ACHN (cell line): Measurements from ENCODE around the gene CEACAM1.
"Not testable (repeated sequence)": the region's sequence is repeated elsewhere in the genome, so short reads cannot be mapped to it uniquely, and the experiment has no call there.

Experiments
- DNase-seq: peaks from one replicate; pipeline ENCODE4 v3.0.0-alpha.2; 2015
- in situ Hi-C: cut with HindIII; loops from 2 replicates; pipeline ENCODE4 v1.10.0; 2017; ENCODE audit warnings: low sequenced_read_pairs, low pct_ligation_motif_present, low pct_unique_long_range_greater_than_20kb

CEACAM1 gene

DNA sequence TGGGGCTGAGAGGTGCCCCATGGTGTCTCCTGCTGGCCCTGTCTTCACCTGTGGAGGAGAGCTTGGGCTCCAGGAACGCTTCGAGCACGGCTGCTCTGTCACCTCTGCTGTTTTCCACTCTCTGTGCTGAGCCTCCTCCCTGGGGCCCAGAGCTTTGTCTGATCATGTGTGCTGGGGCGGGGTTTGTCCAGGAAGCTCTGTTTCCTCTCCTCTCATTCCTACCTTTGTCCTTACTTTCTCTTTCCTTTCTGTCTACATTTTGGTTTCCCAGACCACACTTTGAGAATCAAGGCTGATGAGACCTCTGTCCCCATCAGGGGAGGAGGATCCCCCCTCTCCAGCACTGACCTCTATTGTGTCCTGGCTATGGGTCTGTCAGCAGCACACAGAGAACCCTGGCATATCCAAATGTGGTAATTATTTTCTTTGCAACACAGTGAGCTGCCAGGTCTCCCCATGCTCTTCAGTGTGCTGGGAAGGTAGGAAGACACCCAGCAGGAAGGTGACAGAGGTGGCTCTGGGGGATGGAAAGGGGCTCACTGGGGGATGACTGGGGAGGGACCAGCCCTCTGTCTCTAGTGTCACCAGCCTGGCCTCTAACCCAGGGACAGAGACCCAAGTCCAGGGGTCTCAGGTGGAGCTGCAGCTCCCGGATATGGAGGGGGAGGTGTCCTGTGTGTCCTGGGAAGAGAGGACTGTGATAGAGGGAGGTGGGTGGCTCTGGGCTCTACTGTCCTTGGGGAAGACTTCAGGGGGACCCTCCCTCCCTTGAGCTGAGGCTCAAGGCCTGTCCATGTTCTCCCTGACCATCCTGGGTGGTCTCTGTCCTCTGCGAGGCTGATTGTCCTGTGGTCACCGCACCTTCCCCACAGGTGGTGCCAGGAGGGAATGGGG, at the start of gene CEACAM1:
CEACAM1 (minus strand) TSS at position 128 of the 894 bp plus-strand sequence; CDS start at position 21, 107 bp downstream.
- in situ Hi-C loops, result no loop called here
- DNase-seq, result peak; percentile 8

DNA sequence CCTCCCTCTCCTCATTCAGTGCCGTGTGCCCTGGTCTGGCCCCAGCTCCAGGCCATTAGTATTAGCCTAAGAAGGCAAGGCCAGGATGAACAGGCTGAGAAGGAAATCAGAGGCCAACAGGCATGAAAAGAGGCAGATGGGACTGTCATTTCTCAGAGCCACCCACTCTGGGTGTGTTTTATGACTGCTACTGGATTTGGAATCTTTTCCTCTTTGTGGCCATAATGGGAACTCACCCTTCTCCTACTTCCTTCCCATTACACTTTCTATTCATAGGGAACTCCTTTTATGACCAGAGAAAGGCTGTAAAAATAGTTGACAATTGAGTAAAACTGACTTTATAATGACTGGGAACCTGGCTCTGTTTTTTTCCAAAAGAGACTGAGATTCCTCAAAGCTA, 48.7 kb upstream of the CEACAM1 start:
- in situ Hi-C loops, result no loop called here
- DNase-seq, result no peak

DNA sequence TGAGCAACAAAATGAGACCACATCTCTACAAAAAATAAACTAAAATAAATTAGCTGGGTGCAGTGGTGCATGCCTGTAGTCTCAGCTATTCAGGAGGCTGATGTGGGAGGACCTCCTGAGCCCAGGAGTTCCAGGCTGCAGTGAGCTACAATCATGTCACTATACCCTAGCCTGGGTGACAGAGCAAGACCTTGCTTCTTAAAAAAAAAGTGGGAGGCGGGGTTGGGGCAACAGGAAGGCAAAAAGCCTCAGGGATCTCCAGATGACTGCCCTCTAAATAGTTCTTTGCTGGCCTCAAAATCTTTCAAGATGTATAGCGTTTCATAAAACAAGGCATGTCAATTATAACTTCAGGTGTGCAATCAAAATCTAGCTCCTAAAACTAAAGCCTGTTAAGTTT, 48.0 kb upstream of the CEACAM1 start:
- in situ Hi-C loops, result no loop called here
- no peak for DNase-seq

DNA sequence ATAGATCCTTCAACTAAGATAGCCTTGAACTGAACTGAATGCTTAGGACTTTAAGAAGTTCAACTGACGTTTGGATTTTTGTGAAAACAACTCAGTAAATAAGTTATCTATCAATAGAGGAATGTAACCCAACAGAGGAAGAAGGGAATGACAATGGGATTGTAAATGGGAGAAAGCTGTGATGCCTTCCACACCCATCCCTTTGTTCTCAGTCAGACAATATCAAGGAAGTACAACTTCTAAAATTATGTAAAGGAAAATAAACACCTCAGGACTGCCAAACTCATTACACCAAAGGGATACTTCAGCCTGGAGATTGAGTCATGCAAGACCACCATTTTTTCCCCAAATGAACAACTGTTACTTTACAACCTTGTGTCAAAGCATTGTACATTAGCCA, 45.4 kb upstream of the CEACAM1 start:
- no peak for DNase-seq
- in situ Hi-C loops, result no loop called here

DNA sequence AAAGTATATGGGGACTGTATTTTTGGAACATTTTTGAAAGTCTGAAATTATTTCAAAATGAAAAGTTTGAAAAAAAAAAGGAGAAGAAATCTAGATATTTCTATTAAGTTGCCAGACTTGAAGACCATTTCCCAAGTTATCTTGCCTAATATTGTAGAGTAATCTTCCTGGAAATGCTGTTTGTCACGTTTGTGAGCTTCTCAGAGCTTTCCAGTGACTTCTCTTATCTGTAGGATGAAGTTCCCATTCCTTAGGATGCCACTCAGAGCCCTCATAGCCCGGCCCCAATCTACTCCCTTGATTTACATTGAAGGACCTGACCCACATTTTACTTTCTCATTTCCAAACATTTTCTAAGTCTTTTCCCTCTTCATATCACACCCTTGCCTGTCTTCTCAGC, 42.8 kb upstream of the CEACAM1 start:
- DNase-seq, result no peak
- in situ Hi-C loops, result no loop called here

DNA sequence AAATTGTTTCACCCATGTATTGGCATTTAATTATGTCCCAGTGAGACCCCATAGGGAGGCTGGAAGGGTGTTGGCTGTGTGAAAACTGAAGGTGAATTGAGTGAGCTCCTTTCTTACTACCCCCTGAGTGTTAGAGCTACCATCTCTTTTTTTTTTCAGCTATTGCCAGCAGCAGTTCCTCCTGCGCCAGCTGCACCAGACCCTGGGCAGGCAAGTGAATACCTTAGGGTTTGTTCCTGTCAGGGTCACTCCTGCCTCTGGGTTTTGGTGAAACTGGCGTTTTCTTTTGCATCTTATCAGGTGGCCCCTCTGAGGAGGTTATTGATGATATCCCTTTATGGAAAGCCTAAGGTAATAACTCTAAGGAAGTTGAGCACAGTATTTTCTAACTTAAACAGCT, 40.9 kb upstream of the CEACAM1 start:
- DNase-seq, result no peak
- in situ Hi-C loops, result no loop called here

DNA sequence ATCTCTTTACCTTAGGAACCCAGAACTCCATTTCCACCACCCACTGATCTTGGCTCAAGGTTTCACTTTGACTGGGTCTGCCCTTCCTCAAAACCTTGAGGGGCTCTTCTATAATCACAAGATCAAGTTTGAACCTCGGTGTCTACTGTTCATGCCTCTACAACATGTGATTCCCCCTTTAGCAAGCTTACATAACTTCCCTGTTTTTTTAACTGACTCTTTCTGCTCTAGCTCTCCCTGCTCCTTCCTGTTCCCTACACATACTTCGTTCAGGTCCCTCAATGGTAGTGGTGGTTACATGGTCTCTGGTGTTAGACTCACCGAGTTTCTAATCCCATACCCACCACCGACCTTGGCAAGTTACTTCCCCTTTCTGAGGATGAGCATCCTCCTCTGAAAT, 39.7 kb upstream of the CEACAM1 start:
- no peak for DNase-seq
- in situ Hi-C loops, result no loop called here

DNA sequence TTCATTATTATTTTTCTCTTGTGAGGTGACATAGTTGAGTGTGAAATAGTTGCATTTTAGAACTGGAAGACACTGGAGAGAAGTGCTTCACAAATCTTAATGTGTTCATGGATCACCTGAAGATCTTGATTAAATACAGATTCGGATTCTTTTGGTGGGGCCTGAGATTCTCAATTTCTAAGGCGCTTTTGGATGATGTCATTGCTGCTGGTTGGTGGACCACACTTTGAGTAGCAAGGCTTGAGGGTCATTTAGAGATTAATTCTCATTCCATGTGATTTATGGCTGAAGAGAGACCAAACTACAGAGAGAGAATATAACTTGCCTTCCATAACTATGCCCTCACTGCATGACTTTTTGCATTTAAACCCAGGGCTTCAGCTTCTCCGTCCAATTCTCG, 39.3 kb upstream of the CEACAM1 start:
- in situ Hi-C loops, result no loop called here
- DNase-seq, result no peak

DNA sequence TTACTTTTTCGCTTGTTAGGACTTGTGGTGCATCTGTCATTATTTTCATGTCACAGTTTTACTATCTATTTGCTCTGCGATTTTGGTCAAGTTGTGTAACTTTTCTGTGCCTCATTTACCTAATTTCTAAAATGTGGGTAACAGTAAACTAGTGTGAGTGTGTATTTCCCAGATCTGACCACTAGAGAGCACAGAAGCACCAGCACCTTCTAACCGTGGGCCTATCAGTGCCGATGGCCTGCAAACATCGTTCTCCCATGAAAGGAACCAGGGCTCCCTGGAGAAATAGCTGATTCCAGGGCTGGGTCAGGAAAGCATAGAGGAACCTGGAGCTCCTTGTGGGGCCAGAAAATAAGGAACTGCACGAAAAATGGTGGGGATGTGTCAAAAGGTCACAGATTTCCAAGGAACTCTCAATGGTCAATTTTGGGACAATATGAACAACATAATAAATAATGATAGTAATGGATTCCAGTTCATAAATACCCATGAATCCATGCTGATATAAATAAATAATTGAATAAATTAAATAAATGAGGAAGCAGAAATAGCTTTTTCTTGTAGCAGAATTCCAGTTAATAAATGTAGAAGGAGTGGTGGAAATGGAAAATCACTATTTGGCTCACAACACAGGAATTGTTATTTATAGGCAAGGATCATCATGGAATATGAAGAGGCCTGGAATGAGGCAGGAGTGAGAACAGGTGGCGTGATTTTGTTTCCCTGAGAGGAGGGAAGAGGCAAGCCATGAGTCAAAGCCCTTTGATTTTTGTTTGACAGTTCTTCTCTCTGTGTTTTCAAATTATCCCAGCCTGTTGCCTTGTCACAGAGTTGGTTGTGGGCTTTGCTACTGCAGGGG, 35.3 kb upstream of the CEACAM1 start:
- peak; percentile 35 for DNase-seq
- in situ Hi-C loops, result no loop called here

DNA sequence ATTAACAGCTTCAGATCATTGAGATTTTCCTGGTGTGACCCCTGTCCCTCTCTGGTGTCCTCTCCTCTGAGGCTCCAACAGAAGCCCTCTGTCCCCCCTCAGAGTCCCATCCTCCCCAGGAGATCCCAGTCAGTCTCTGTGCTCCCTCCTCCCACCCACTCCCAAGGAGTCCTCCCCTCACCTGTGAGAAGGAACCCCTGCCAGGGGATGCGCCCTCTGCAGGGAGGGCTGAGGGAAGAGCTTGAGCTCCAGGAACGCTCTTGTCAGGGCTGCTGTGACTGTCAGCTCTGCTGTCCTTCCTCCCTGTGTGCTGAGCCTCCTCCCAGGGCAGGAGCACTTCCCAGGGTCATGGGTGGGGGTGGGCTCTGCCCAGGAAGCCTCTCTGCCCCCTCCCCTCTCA, 33.2 kb upstream of the CEACAM1 start:
- DNase-seq, result no peak
- in situ Hi-C loops, result no loop called here

DNA sequence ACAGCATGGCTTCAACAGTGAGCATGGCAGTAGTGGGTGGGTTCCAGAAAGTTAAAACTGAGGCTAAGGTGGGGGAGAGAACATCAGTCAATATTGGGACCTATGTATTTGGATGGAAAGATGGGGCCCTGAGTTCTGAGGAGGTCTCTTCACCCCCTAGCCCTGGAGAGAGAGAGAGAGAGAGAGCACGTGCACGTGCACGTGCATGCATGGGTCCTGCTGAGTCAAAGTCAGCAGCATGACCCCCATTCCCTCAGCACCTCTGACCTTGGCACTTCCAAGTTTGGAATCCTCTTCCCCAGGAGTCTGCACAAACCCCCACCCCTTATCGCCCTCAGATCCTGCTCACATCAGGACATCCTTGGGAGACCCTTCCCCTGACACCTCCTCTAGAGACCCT, 32.5 kb upstream of the CEACAM1 start:
- DNase-seq, result no peak
- in situ Hi-C loops, result no loop called here

DNA sequence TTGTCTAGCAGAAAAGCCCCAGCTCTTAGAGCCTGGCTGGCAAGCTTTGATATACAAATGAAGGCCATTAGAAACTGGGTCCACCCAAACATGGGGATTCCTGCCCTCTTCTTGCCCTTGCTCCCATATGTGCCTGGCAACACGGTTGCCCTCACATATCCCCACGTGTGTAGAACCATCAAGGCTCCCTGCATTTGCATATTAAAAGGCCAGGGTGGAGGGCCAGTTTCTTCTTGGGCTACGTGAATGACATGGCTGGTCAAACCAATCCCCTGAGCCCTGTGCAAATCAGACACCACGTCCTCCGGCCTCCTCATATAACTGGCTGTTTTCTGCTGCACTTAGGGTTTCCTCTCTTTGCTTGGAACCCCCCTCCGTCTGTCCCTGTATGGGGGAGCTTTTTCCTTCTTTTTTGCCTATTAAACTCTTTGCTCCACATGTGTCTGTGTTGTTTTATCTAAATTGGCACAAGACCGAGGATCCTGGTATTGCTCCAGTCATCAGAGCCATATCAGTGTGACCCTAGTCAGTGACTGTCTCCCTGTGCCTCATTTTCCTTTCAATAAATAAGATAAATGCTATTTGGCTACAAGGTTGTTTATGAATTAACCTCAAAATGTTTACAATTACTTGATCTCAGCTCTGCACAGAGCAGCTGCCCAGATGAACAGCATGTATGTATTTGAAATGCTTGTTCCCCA, 30.3 kb upstream of the CEACAM1 start:
- in situ Hi-C loops, result no loop called here
- DNase-seq, result no peak

DNA sequence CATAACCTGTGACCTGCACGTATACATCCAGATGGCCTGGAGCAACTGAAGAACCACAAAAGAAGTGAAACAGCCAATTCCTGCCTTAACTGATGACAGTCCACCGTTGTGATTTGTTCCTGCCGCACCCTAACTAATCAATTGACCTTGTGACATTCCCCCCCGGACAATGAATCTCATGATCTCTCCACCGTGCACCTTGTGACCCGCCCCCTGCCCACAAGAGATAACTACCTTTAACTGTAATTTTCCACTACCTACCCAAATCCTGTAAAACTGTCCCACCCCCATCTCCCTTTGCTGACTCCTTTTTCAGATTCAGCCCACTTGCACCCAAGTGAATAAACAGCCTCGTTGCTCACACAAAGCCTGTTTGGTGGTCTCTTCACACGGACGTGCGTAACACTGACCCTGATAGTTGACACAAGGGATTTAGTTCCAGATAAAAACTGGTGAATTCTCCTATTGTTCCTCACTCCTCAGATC, 29.1 kb upstream of the CEACAM1 start:
- DNase-seq, result not testable (repeated sequence)

DNA sequence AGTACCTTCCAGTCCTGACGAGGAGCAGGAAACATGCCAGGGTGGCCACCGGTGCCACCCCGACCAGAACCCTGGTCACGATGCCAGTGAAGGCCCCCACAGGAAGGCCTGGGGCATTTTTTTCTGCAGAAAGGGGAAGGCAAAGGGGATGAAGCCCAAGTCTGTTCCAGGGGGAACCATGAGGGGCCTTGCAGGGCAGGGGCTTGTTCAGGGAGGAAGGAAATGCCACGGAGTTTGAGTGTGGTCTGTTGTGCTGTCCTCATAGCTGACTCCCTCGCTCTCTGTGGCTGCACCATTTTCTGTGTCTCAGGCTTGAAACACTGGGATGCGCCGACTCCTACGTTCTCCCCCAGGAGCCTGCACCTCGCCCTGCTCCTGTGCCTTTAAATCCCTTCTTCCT, 27.5 kb upstream of the CEACAM1 start:
- in situ Hi-C loops, result no loop called here
- no peak for DNase-seq

More for the DNA sequence above, 29.1 kb upstream of the CEACAM1 start:
- in situ Hi-C loops, result not testable (repeated sequence)

DNA sequence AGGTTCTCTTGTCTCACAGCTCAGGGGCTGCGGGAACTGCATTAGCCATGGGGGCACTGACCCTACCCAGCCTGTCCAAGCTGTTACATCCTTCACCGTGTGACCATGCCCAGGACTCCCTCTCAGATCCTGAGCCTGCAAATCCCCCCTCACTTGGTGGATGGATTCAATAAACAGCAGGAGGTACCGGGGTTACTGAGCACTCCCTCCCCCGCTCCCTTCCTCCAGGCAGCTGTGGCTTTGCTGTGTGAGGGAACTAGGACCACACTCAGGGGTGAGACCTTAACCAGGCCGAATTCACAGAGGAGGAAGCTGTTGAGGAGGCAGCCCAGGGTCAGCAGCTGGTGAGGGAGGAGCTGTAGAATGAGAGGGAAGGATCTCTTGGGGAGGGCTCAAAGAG, 27.0 kb upstream of the CEACAM1 start:
- DNase-seq, result no peak
- in situ Hi-C loops, result no loop called here

DNA sequence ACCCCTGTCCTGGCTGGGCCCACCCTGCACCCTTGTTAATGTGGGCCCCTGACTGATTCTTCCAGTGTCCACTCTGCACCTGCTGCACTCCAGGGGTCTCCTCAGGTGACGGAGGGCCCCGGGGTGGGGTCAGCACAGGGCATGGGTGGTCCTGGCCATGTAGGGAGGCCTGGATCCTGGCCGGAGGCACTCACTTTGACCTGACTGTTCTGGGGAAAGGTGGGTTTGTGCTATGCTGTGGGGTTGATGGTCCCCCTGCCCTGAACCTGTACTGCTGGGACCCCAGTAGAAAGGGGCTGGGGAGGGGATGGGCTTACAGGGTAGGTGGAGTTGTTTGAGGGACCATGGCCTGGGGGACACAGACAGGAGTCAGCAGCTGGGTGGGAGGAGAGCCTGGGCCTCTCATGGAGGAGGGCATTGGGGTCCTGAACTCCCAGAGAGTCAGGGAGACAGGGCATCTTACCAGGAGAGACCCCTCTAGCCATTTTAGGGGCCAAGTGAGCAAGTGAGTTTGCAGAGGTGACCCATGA, 25.8 kb upstream of the CEACAM1 start:
- in situ Hi-C loops, result no loop called here
- DNase-seq, result no peak

DNA sequence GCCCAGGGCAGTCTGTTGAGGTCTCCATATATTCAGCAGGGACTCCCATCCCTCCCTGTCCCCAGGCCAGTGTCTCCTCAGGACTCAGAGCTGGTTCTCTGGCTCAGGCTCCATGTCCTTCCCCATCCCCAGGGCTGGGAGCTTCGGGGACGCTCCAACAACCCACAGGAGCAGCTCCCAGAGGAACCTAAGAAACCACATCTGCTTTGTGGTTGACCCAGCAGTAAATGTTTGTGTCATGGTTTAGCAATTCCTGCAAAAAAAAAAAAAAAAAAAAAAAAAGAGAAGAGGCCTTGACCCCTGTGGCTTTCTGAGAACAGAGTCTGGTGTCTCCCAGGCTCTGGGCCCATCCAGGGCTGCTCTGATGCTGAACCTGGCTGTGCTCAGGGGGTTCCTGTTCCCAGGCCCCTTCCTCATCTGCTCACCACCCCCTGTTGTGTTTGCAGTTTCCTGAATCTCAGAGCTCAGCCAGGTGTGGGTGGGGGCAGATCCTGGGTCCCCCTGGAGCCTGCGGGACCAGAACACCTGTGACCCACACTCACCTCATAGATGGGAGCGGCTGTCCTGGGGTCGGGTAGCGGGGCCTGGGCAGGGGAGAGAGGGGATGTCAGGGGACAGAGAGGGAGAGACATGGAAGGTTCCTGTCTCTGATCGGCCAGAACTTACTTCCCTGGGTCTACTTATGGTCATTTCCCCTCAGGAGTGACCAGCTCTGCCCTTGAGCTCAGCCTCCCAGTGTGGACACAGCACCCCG, 25.2 kb upstream of the CEACAM1 start:
- in situ Hi-C loops, result no loop called here
- peak; percentile 65 for DNase-seq
